Muscle of arm (tissue), 12 donors: ENCODE results near the gene RBFOX2. TPM values are rescaled to one million over a fixed set of nuclear protein-coding genes. Genes with fewer than 3 reads are reported as not detected.

Source experiments
- DNase-seq: peaks from one replicate; pipeline ENCODE4 v3.0.0-alpha.2; 2013
- polyA plus RNA-seq, 12 donors: library from polyadenylated mRNA; unstranded; fragments of 120-200 nt; gene quantifications; one replicate each; pipeline ENCODE4 v1.2.1, GENCODE V29; 2013; ENCODE audit not compliant: insufficient read length in 12 of 12

The RBFOX2 gene
- polyA plus RNA-seq, 12 donors = 180 to 394 (median 218) TPM

DNA sequence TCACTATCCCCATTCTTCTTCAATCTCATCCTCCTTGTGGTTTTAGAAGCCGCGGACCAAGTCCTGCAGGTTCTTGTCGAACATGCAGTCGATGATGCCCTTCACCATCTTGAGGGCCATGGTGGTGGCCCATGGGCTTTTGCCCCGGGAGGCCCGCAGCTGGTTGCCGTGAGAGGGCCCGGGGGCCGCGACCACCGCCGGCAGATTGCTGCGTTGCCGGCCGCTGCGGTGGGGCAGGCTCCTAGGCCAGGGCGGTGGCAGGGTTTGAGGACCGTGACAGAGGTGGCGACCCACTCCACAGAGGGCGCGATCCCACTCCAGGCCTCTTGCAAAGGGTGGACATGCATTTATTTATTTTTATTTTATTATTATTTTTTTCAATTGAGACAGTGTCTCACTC is 244.0 kb downstream of the RBFOX2 start:
- no peak for DNase-seq

GRCh38 chr22:35783943-35784614 is 244.5 kb downstream of the RBFOX2 start:
- DNase-seq = no peak

DNA sequence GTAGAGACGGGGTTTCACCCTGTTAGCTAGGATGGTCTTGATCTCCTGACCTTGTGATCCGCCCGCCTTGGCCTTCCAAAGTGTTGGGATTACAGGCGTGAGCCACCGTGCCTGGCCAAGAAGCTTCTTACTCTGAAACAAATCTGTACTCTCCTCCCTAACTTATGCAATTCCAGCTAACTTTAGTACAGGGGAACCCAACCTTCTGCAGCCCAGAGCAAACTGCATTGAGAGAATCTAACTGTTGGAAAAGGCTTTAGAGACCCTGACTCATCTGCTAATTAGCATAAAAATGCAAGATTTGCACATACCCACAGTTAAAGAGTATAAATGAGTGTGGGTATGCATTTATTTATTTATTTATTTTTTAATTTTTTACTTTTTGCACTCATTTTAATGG is 246.1 kb downstream of the RBFOX2 start:
- DNase-seq = no peak

- DNase-seq = no peak
These were observed 246.7 kb downstream of the RBFOX2 start for GRCh38 chr22:35781898-35782297.

DNA sequence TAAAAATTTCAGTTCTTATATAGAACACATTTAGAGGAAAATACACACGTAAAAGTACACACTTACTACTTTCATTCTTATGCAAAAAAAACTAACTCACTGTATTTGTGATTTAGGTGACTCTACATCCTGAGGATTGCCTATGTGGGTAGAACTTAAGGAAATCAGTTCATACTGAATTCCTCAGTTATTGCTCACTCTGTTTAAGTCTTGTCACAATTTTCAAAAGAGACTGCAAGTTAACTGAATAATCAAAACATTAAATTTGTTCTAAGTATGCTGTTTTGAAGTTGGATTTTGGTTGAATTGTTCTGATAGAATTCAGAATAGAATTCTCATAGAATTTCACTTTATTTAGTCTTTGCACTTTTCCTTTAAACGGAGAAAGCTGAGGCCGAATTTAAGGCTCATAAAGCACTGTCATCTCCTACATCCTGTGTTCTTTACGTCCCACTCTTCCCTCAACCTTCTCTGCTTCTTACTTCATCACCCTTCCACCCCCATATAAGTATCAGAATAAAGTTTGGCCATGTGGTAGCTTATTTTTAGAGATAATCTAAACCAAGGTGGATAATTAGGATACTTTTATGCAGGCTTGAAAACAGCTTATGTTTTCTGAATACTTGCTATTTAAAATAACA is 251.2 kb downstream of the RBFOX2 start:
- DNase-seq = no peak

- DNase-seq = no peak
These were observed 253.3 kb downstream of the RBFOX2 start for GRCh38 chr22:35775339-35775738.

DNA sequence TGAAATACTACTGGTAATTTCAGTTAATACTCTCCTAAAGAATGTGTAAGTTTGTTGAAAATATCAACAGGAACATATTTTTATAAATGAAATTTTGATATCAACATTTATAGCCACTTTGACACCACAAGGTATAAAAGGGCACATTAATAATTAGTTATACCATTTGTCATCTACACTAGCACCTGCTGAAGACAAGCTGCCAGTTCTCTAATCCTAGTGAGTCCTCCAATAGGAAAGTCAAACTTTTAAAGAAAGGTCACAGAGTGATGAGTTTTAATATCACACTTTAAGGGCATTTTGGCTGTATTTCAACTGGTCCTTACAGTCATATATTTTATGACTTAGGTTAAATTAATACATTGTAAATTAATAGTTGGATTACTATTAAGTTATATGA is 258.6 kb downstream of the RBFOX2 start:
- no peak for DNase-seq

- DNase-seq = no peak
These were observed 261.7 kb downstream of the RBFOX2 start for GRCh38 chr22:35766654-35767580.

DNA sequence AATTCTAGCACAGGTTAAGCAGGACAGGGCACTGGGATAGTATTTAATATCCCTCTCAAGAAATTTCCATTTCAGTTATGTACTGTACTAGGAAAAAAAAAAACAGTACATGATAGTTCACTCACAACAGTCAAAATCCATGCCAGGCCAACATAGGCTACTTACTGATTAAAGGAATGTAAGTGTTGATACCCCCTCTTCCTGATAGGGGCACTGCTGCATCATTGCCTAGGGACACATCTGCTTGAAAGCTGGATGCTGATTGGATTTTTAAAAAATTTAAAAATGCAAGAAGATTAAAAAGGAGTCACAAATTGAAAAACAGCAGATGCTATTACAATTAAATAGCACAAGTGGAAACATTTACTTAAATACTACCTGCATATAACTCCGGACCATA is 267.6 kb downstream of the RBFOX2 start:
- no peak for DNase-seq

GRCh38 chr22:35758394-35758793 is 270.2 kb downstream of the RBFOX2 start:
- DNase-seq = no peak

- no peak for DNase-seq
These were observed 271.9 kb downstream of the RBFOX2 start for GRCh38 chr22:35756722-35757121.

DNA sequence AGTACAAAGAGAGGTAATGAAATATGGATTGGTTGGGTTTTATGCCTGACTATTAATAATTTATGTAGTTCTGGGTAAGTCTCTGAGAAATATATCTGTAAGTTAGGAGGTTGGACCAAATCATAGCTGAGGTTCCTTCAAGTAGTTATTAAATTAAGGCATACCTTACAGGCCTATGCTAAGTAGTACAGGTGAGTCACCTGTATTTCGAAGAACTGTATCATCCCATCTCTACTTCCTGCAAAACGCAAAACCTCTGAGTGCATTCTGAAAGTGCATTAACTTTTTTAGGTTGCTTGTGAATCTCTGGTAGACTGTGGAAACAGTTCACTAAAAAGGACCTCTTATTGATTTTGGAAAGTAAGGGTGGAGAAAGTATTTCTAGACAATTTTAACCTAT is 273.9 kb downstream of the RBFOX2 start:
- DNase-seq = no peak

- DNase-seq = no peak
These were observed 275.8 kb downstream of the RBFOX2 start for GRCh38 chr22:35752863-35753189.

GRCh38 chr22:35752006-35752862 is 276.4 kb downstream of the RBFOX2 start:
- DNase-seq = no peak

- no peak for DNase-seq
These were observed 278.8 kb downstream of the RBFOX2 start for GRCh38 chr22:35749808-35750207.

DNA sequence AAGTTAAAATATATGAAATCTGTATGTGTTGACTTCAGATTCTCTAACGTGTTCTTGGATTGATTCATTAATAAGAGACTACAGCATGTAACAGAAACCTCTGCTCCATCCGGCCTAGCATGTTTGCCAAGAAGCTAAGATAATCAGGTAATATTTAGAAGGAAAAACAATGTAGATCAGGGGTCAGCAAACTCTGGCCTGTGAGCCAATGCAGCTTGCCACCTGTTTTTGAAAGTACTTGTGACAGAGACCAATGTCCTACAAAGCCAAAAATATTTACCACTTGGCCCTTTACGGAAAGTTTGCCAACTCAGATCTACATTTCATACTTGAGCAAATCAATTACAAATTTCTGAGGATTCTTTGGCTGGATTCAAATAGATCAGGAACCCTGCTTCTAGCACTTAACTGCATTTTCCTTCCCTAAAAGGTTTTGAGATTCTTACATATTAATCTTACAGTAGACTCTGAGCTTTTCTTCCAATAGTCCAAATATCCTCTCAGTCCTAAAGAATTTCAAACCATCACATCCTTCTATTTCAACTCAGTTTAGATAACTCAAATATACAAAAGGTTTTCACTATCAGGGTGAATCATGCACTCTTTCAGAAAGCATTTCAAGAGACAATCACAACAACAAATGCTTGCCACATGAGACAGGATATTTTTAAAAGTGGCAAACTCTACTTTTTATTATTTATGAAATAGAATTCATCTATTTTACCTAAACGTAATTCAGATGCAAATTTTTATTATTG is 281.5 kb downstream of the RBFOX2 start:
- no peak for DNase-seq

DNA sequence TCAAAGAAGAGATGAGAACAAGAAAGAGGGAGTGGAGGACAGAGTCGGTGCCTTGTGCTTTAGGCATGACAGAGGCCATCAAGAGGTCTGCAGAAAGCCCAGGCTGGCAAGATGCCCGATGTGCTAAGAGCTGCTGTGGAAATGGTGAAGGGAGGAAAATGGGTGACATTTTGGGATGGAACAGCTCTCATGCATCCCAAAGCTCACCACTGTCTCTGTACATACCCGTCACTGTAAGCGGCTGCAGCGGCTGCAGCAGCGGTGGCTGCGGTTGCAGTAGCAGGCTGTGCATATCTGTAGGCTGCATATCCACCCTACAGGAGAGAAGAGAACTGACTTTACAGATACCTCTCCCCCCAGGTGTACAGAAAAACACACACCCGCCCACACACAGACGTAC is 282.4 kb downstream of the RBFOX2 start:
- DNase-seq = no peak

DNA sequence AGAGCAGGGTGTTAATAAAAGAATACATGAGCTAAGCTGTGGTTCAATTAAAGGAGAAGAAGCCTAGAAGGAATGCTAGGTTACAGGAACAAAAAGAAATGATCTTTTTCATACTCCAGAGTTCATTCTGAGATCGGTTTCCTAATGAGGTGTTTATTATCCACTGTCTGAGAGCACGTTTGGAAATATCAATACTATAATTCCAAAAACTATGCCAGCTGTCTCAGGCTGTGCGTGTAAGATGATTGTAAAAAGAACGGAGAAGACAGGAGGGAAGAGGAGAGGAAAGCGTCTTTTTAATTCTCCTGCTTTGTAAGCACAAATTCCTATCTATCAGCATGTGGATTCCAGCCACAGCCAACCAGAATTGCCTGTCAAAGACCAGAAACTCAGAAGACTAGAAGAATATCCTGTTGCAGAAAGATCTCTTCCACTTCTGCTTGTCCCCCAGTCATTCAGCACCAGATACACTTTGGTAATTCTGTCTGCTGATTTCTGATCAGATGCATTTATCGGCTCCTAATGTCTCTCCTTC is 285.2 kb downstream of the RBFOX2 start:
- DNase-seq = no peak

DNA sequence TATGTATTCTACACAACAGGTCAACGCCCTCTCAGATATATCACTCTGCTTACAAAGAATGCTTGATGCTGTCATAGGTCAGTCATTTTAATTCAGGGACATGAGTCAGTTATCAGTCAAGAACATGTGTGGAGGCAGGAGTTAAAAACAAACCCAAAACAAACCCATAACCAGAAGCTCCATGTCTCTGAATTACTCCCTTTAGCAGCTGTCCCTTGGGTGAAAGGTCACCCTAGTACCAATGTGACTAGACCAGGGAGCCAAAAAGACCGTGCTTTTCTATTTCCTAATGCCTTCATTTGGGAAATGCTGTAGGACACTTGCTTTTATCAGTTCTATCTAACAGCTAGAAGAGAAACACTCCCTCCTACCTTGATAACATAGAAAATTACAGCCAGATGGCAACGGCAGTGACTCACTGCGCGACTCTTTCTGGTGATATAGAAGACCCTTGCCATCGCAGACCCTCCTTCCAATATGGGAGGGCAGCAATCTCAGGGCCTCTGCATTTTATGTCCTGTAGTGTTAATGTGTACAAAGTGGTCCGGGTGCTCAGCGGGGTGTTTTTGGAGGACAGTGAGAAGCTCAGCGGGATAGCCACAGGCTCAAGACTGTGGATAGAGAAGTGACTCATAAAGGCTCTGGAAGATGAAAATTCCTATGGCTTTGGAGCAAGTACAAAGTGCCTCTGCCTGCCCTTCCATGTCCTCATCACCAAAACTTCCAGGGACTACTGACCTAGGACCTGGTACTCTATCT is 286.1 kb downstream of the RBFOX2 start:
- no peak for DNase-seq

DNA sequence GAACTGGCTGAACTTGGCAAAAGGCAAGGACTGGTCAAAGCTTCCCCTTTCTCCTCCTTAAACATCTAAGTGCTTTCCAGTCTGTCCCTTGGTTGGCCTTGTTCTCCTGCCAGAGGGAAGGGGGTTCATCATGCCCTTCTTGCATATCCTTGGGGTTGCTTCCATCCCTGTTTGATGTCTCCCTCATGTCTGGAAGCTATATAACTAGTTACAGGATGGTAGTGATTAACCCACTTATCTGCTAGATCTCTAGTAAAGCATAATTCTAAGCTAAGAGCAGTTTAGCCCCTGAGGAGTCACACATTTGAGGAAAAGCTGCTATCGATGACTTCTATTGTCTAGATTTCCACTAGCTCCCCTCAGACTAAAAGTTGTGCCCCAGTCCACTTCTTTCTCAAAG is 288.0 kb downstream of the RBFOX2 start:
- no peak for DNase-seq
